Neutrophil (primary cell): ENCODE data around the gene FAM20B.

Source experiments
- H3K27ac ChIP-seq: fragments of 200-600 bp; sonication (generic); 2 replicates; pipeline ENCODE4 v1.5.1; 2016; ENCODE audit warnings: mild to moderate bottlenecking, moderate library complexity
- H3K27me3 ChIP-seq: fragments of 200-600 bp; sonication (generic); 2 replicates; pipeline ENCODE4 v1.6.0; 2016; ENCODE audit warnings: mild to moderate bottlenecking
- H3K36me3 ChIP-seq: fragments of 200-600 bp; sonication (generic); 2 replicates; pipeline ENCODE4 v1.5.1; 2017
- H3K4me1 ChIP-seq, 2 experiments: fragments of 200-600 bp in 1 of 2; sonication (generic) in 1 of 2; 1 replicate in 1 of 2; 2 replicates in 1 of 2; pipeline versions ENCODE4 v1.5.1 to v1.6.1; 2013 to 2016; ENCODE audit warnings: low read depth in 1 of 2, low read length in 1 of 2, mild to moderate bottlenecking in 1 of 2, moderate library complexity in 1 of 2; ENCODE audit not compliant: control insufficient read depth in 1 of 2, insufficient read depth in 1 of 2
- H3K4me3 ChIP-seq, 2 experiments: fragments of 200-600 bp in 1 of 2; sonication (generic) in 1 of 2; 1 replicate in 1 of 2; 2 replicates in 1 of 2; pipeline ENCODE4 v1.5.1; 2013 to 2016; ENCODE audit warnings: low read depth in 1 of 2, low read length in 1 of 2, mild to moderate bottlenecking in 1 of 2, moderate library complexity in 1 of 2
- H3K9me3 ChIP-seq: fragments of 200-600 bp; sonication (generic); 2 replicates; pipeline ENCODE4 v1.5.1; 2016
- TF ChIP-seq, protein P1 (sequence below): fragments of 200-600 bp; sonication (generic); IDR thresholded peaks from 2 replicates; pipeline ENCODE4 v1.5.1; 2016; ENCODE audit warnings: antibody characterized with exemption

FAM20B gene

DNA sequence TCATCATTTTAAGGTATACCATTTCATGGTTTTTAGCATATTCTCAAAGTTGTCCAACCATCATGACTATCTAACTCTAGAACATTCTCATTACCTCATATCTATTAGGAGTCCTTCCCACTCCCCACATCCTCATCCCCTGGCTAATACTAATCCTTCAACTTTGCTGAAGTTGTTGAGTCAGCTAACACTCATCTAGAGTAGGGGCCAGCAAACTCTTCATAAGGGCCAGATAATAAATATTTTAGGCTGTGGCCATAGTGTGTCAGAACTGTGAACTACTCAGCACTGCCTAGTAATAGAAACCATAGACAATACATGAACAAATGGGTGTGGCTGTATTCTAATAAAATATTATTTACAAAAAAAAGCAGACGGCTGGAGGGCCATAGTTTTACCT is 99.2 kb downstream of the FAM20B start:
- Histone ChIP-seq H3K27me3 (no peaks in the 10 kb centered on the region), H3K4me1 (peaks cover 3 to 8% of the 10 kb centered on the region in 2 experiments), H3K4me3 (no peak overlapping the region), H3K36me3 (no peaks in the 10 kb centered on the region), H3K27ac (no peak overlapping the region), H3K9me3 (no peaks in the 10 kb centered on the region)
- TF ChIP-seq, protein P1, sequence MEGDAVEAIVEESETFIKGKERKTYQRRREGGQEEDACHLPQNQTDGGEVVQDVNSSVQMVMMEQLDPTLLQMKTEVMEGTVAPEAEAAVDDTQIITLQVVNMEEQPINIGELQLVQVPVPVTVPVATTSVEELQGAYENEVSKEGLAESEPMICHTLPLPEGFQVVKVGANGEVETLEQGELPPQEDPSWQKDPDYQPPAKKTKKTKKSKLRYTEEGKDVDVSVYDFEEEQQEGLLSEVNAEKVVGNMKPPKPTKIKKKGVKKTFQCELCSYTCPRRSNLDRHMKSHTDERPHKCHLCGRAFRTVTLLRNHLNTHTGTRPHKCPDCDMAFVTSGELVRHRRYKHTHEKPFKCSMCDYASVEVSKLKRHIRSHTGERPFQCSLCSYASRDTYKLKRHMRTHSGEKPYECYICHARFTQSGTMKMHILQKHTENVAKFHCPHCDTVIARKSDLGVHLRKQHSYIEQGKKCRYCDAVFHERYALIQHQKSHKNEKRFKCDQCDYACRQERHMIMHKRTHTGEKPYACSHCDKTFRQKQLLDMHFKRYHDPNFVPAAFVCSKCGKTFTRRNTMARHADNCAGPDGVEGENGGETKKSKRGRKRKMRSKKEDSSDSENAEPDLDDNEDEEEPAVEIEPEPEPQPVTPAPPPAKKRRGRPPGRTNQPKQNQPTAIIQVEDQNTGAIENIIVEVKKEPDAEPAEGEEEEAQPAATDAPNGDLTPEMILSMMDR = no peak
